Measurements from ENCODE around the gene PEX19.
"Not testable (repeated sequence)": the region's sequence is repeated elsewhere in the genome, so short reads cannot be mapped to it uniquely, and the experiment has no call there.

PEX19 gene

GRCh38 chr1:160284782-160285344, at the start of gene PEX19:
PEX19 (minus strand) TSS chr1:160285133; CDS start chr1:160285124, 9 bp downstream.
- peak; percentile 73 for DNase-seq (ENCODE audit: low read depth)

GRCh38 chr1:160332516-160332915, 47.6 kb upstream of the PEX19 start:
- no peak for DNase-seq (ENCODE audit: low read depth)

GRCh38 chr1:160330119-160330518, 45.2 kb upstream of the PEX19 start:
- DNase-seq (ENCODE audit: low read depth) = no peak

GRCh38 chr1:160328184-160328583, 43.3 kb upstream of the PEX19 start:
- DNase-seq (ENCODE audit: low read depth) = no peak

GRCh38 chr1:160326418-160326817, 41.5 kb upstream of the PEX19 start:
- DNase-seq (ENCODE audit: low read depth) = no peak

- DNase-seq (ENCODE audit: low read depth) = no peak
Measured at GRCh38 chr1:160325252-160325651, 40.3 kb upstream of the PEX19 start.

GRCh38 chr1:160322831-160323230, 37.9 kb upstream of the PEX19 start:
- DNase-seq (ENCODE audit: low read depth) = no peak

- DNase-seq (ENCODE audit: low read depth) = no peak
Measured at GRCh38 chr1:160315359-160315758, 30.4 kb upstream of the PEX19 start.

GRCh38 chr1:160309571-160309970, 24.6 kb upstream of the PEX19 start:
- no peak for DNase-seq (ENCODE audit: low read depth)

GRCh38 chr1:160309185-160309557, 24.2 kb upstream of the PEX19 start:
- DNase-seq (ENCODE audit: low read depth) = no peak

- DNase-seq (ENCODE audit: low read depth) = no peak
Measured at GRCh38 chr1:160308451-160309184, 23.7 kb upstream of the PEX19 start.

GRCh38 chr1:160307118-160307791, 22.3 kb upstream of the PEX19 start:
- no peak for DNase-seq (ENCODE audit: low read depth)

GRCh38 chr1:160300173-160300572, 15.2 kb upstream of the PEX19 start:
- no peak for DNase-seq (ENCODE audit: low read depth)

- no peak for DNase-seq (ENCODE audit: low read depth)
Measured at GRCh38 chr1:160296036-160296435, 11.1 kb upstream of the PEX19 start.

GRCh38 chr1:160293020-160293968, 8.4 kb upstream of the PEX19 start:
- DNase-seq (ENCODE audit: low read depth) = no peak

- DNase-seq (ENCODE audit: low read depth) = peak; percentile 20
Measured at GRCh38 chr1:160291248-160292220, 6.6 kb upstream of the PEX19 start.

GRCh38 chr1:160287769-160288168, 2.8 kb upstream of the PEX19 start:
- DNase-seq (ENCODE audit: low read depth) = not testable (repeated sequence)

- no peak for DNase-seq (ENCODE audit: low read depth)
Measured at GRCh38 chr1:160285506-160285905, 573 bp upstream of the PEX19 start.

GRCh38 chr1:160284220-160284781, 632 bp downstream of the PEX19 start:
- peak; percentile 17 for DNase-seq (ENCODE audit: low read depth)

- DNase-seq (ENCODE audit: low read depth) = no peak
Measured at GRCh38 chr1:160282807-160283206, 2.1 kb downstream of the PEX19 start.

- DNase-seq (ENCODE audit: low read depth) = no peak
Measured at GRCh38 chr1:160277987-160278386, 6.9 kb downstream of the PEX19 start.
